NCI-H2107 treated with DMSO at 0.1 percent for 48 hours (cell line): ENCODE measurements around the gene CPPED1.

Experiments used
- DNase-seq: peaks from one replicate; lab custom pipeline; 2025; ENCODE audit not compliant: unreplicated experiment; lab: John Stamatoyannopoulos, UW

CPPED1 gene

GRCh38 chr16:12685806-12686205 lies 117.9 kb downstream of the CPPED1 start:
- no peak for DNase-seq

- DNase-seq = no peak
Measured at GRCh38 chr16:12682432-12683165, 121.1 kb downstream of the CPPED1 start.

- DNase-seq = no peak
Measured at GRCh38 chr16:12681653-12682052, 122.0 kb downstream of the CPPED1 start.

- DNase-seq = no peak
Measured at GRCh38 chr16:12680531-12680930, 123.2 kb downstream of the CPPED1 start.

- no peak for DNase-seq
Measured at GRCh38 chr16:12679660-12680272, 123.9 kb downstream of the CPPED1 start.

- no peak for DNase-seq
Measured at GRCh38 chr16:12678983-12679382, 124.7 kb downstream of the CPPED1 start.

- no peak for DNase-seq
Measured at GRCh38 chr16:12677502-12677901, 126.2 kb downstream of the CPPED1 start.

- no peak for DNase-seq
Measured at GRCh38 chr16:12675852-12676251, 127.8 kb downstream of the CPPED1 start.

GRCh38 chr16:12675046-12675445 lies 128.6 kb downstream of the CPPED1 start:
- DNase-seq = no peak

GRCh38 chr16:12674524-12674923 lies 129.2 kb downstream of the CPPED1 start:
- no peak for DNase-seq

GRCh38 chr16:12674071-12674470 lies 129.6 kb downstream of the CPPED1 start:
- DNase-seq = no peak

GRCh38 chr16:12673466-12673865 lies 130.2 kb downstream of the CPPED1 start:
- no peak for DNase-seq

GRCh38 chr16:12672986-12673385 lies 130.7 kb downstream of the CPPED1 start:
- peak; percentile 79 for DNase-seq

GRCh38 chr16:12669908-12670307 lies 133.8 kb downstream of the CPPED1 start:
- no peak for DNase-seq

GRCh38 chr16:12667909-12668308 lies 135.8 kb downstream of the CPPED1 start:
- DNase-seq = no peak

- peak; percentile 27 for DNase-seq
Measured at GRCh38 chr16:12664164-12664733, 139.4 kb downstream of the CPPED1 start.

GRCh38 chr16:12661656-12662172 lies 142.0 kb downstream of the CPPED1 start:
- DNase-seq = no peak

- DNase-seq = no peak
Measured at GRCh38 chr16:12659871-12660270, 143.8 kb downstream of the CPPED1 start.

- DNase-seq = no peak
Measured at GRCh38 chr16:12658506-12658905, 145.2 kb downstream of the CPPED1 start.

- no peak for DNase-seq
Measured at GRCh38 chr16:12655537-12655936, 148.2 kb downstream of the CPPED1 start.

- no peak for DNase-seq
Measured at GRCh38 chr16:12653820-12654392, 149.8 kb downstream of the CPPED1 start.

GRCh38 chr16:12652924-12653323 lies 150.8 kb downstream of the CPPED1 start:
- DNase-seq = no peak
